Measurements from ENCODE around the gene DTX1.

DNA sequence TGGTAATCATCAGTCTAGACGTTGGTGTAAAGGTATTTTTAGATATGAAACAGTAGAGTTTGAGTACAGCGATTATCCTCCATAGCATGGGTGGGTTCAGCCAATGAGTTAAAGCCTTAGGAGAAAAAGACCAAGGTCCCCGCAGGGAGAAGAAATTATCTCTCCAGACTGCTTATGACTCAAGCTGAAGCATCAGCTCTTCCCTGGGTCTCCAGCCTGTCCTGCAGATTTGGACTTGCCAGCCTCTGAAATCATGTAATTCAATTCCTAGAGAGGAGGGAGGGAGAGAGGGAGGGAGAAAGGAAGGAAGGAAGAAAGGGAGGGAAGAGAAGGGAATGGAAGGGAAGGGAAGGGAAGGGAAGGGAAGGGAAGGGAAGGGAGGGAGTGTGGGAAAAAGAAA lies 12.0 kb upstream of the DTX1 start:
- TF ChIP-seq CTCF (IDR thresholded peaks at IDR 0.05): no peak
- TF ChIP-seq REST (IDR thresholded peaks at IDR 0.05; ENCODE audit: insufficient read depth in 1 of 2, low read depth in 2 of 2, low read length in 1 of 2): no peak
- no peak for TF ChIP-seq POLR2AphosphoS5 (IDR thresholded peaks at IDR 0.05; ENCODE audit: low read depth, low read length)
- TF ChIP-seq SIN3A (IDR thresholded peaks at IDR 0.05; ENCODE audit: borderline replicate concordance, insufficient read depth, low read depth, low read length): no peak
- no peak for TF ChIP-seq TCF7L2 (IDR thresholded peaks at IDR 0.05; ENCODE audit: low read depth, low read length)
